ENCODE measurements around the gene RELN. TPM values are rescaled to one million over a fixed set of nuclear protein-coding genes. Genes with fewer than 3 reads are reported as not detected.

RELN gene
- total RNA-seq, 4 donors from 2014 or later = 0.57 to 4.2 (median 1.5) TPM

- TF ChIP-seq CTCF (IDR thresholded peaks at IDR 0.05; ENCODE audit: low read depth) = no peak
Observed at GRCh38 chr7:103690242-103690974, 299.1 kb downstream of the RELN start.

GRCh38 chr7:103689255-103689654 is 300.2 kb downstream of the RELN start:
- TF ChIP-seq CTCF (IDR thresholded peaks at IDR 0.05; ENCODE audit: low read depth) = no peak

GRCh38 chr7:103687951-103688350 is 301.5 kb downstream of the RELN start:
- TF ChIP-seq CTCF (IDR thresholded peaks at IDR 0.05; ENCODE audit: low read depth) = no peak

- no peak for TF ChIP-seq CTCF (IDR thresholded peaks at IDR 0.05; ENCODE audit: low read depth)
Observed at GRCh38 chr7:103687272-103687671, 302.2 kb downstream of the RELN start.

- no peak for TF ChIP-seq CTCF (IDR thresholded peaks at IDR 0.05; ENCODE audit: low read depth)
Observed at GRCh38 chr7:103686763-103687162, 302.7 kb downstream of the RELN start.

GRCh38 chr7:103686064-103686463 is 303.4 kb downstream of the RELN start:
- no peak for TF ChIP-seq CTCF (IDR thresholded peaks at IDR 0.05; ENCODE audit: low read depth)

GRCh38 chr7:103685646-103686045 is 303.8 kb downstream of the RELN start:
- TF ChIP-seq CTCF (IDR thresholded peaks at IDR 0.05; ENCODE audit: low read depth) = no peak
